Mucosa of descending colon (tissue), 3 donors: Measurements from ENCODE around the gene POPDC3. TPM values are rescaled to one million over a fixed set of nuclear protein-coding genes. Genes with fewer than 3 reads are reported as not detected.

Source experiments
- ATAC-seq: fragments of 200-7000 bp; cut with Tn5 transposase; one replicate; pipeline ENCODE4 v1.9.1; 2020; ENCODE audit warnings: mild to moderate bottlenecking, moderate library complexity
- DNase-seq, 3 donors: peaks; one replicate each; pipeline ENCODE4 v3.0.0-alpha.2; 2020
- H3K36me3 ChIP-seq: fragments of 200-600 bp; one replicate; pipeline ENCODE4 v1.8.0; 2021; ENCODE audit warnings: low read depth, mild to moderate bottlenecking
- H3K4me1 ChIP-seq: fragments of 200-600 bp; one replicate; pipeline ENCODE4 v1.8.0; 2021; ENCODE audit warnings: low read depth, mild to moderate bottlenecking
- H3K4me3 ChIP-seq: fragments of 200-600 bp; one replicate; pipeline ENCODE4 v1.8.0; 2021; ENCODE audit warnings: mild to moderate bottlenecking
- H3K9me3 ChIP-seq: fragments of 200-600 bp; one replicate; pipeline ENCODE4 v1.8.0; 2021; ENCODE audit warnings: mild to moderate bottlenecking
- CTCF ChIP-seq: fragments of 200-600 bp; IDR thresholded peaks from one replicate; pipeline ENCODE4 v1.8.0; 2022; ENCODE audit warnings: antibody characterized with exemption, mild to moderate bottlenecking
- intact Hi-C, 2 donors: fragments of 100-400 bp; cut with DNase I in 1 of 2; cut with micrococcal nuclease in 1 of 2; formaldehyde crosslinking; loops; one replicate each; pipeline versions ENCODE4 v1.11.0 to v1.11.1; 2022; cut with DNase I, micrococcal nuclease
- total RNA-seq, 3 donors: library from RNA; stranded (reverse); fragmentation: NEBNext Ultra II Directional in 2 of 3; extraction: Animal tissue kit (Norgen Biotek cat#: 25700) in 2 of 3; gene quantifications; one replicate each; pipeline versions ENCODE4 v1.2.1 to v1.2.4, GENCODE V29; 2021 to 2023
- donor health status: DM: no; HTN: no; CAD: no; lungs with moderate emphysema.
- donor health status: DM: no; HTN: no; CAD: no.
- donor health status: DM: no; HTN: yes; CAD: no.

The POPDC3 gene
- total RNA-seq, 3 donors from 2014 or later, result 0.73 TPM; not detected in 2

GRCh38 chr6:105194106-105194505, 14.3 kb upstream of the POPDC3 start:
- H3K4me3 ChIP-seq, result no peak overlapping the region
- intact Hi-C loops, result no loop called here
- no peaks in the 10 kb centered on the region for H3K36me3 ChIP-seq
- peaks cover 2% of the 10 kb centered on the region for H3K9me3 ChIP-seq
- no peak for DNase-seq
- no peak for TF ChIP-seq CTCF
- no peak for ATAC-seq
- no peaks in the 10 kb centered on the region for H3K4me1 ChIP-seq

- no peaks in the 10 kb centered on the region for H3K36me3 ChIP-seq
- ATAC-seq, result no peak
- intact Hi-C loops, result no loop called here
- no peak for DNase-seq
- TF ChIP-seq CTCF, result no peak
- no peaks in the 10 kb centered on the region for H3K4me1 ChIP-seq
- H3K9me3 ChIP-seq, result peaks cover 2% of the 10 kb centered on the region
- no peak overlapping the region for H3K4me3 ChIP-seq
These were observed 13.8 kb upstream of the POPDC3 start for GRCh38 chr6:105193647-105194046.

GRCh38 chr6:105192707-105193465, 13.1 kb upstream of the POPDC3 start:
- no peak overlapping the region for H3K4me3 ChIP-seq
- no peak for DNase-seq
- intact Hi-C loops, result no loop called here
- no peaks in the 10 kb centered on the region for H3K36me3 ChIP-seq
- no peak for ATAC-seq
- H3K9me3 ChIP-seq, result peaks cover 2% of the 10 kb centered on the region
- no peak for TF ChIP-seq CTCF
- H3K4me1 ChIP-seq, result no peaks in the 10 kb centered on the region

DNA sequence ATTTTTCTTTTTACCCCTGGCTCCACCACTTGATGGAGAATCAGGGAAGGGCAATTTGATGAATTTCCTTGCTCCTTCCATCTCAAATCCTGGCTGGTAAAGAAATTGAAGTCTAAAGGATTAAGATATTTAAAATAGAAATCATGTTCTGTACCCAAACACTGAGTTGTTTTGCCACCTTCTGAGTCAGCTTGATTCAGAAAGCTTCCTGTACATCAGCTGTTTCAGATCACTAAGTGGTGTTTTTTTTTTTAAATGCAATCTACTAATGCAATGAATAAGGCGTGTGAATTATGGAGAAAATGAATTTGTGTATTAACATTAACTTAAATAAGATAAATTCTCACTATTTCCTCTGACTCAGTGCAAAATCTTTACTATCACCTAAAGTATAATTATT, 11.5 kb upstream of the POPDC3 start:
- intact Hi-C loops, result no loop called here

DNA sequence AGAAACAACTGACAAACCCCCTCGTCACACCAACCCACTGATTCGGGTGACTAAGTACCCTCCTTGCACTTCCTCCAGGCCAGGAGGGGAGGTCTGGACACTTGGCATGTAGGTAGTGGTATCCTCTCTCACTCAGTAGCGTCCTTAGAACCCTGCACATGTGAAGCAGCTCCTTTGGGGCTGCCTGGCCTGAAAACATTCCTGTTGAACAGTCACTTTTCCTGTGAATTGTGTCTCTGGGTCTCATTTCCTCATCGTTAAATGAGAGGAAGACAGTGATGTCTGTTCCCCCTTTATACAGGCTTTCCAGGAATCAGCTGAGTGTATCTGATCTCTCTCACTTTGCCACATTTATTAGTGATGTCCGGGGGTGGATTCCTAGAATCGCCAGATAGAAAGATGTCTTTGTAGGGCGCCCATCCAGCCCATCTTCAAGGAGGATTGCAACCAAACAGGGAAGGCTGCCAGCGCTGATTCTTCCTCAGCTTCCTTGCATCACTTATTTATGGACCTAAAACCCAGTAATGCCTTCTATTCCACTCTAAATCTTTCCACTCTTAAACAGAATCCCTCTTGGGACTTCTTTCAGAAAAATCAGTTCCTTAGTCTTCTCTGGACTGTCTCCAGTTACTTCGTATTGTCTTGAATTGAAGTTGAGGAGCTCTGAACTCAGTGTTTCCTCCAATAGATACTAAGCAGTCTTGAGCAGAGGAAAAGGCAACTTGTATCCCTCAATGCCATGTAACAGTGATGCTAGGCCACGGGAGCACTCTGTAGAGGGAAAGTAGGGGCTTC, 9.4 kb upstream of the POPDC3 start:
- DNase-seq (no peak), ATAC-seq (no peak)
- H3K4me1 ChIP-seq, result no peaks in the 10 kb centered on the region
- no peaks in the 10 kb centered on the region for H3K36me3 ChIP-seq
- intact Hi-C loops, result no loop called here
- no peak overlapping the region for H3K4me3 ChIP-seq
- H3K9me3 ChIP-seq, result no peaks in the 10 kb centered on the region
- no peak for TF ChIP-seq CTCF

More for the DNA sequence above, 11.5 kb upstream of the POPDC3 start:
- H3K4me1 ChIP-seq, result no peaks in the 10 kb centered on the region
- no peak overlapping the region for H3K4me3 ChIP-seq
- H3K36me3 ChIP-seq, result no peaks in the 10 kb centered on the region
- no peak for DNase-seq
- H3K9me3 ChIP-seq, result no peaks in the 10 kb centered on the region
- no peak for TF ChIP-seq CTCF
- no peak for ATAC-seq
